Endothelial cell of umbilical vein (primary cell): ENCODE measurements around the gene OR6K6. TPM values are rescaled to one million over a fixed set of nuclear protein-coding genes. Genes with fewer than 3 reads are reported as not detected.

Experiments
- BruUV-seq: library from RNA; stranded (reverse); fragments of 400-500 nt; replicated peaks from 2 replicates; lab custom pipeline; 2021; lab: Mats Ljungman, UMichigan
- CTCF ChIA-PET: fragments of 300-600, 350-600 bp; sonication (Branson Sonifier 250); formaldehyde crosslinking; loops from one replicate; lab custom pipeline; 2021; ENCODE audit warnings: antibody characterized with exemption, inconsistent platforms; lab: Charles Lee
- POLR2A ChIA-PET: fragments of 300-600, 350-600 bp; sonication (Branson Sonifier 250); formaldehyde crosslinking; loops from one replicate; lab custom pipeline; 2021; ENCODE audit warnings: antibody characterized with exemption, inconsistent platforms; lab: Charles Lee
- DNase-seq: peaks from one replicate; pipeline ENCODE4 v3.0.0-alpha.2; 2011; ENCODE audit warnings: low read depth, low spot score
- FAIRE-seq: peaks from 2 replicates; lab custom pipeline; 2011; peaks lifted over from hg19 to GRCh38; lab: Jason Lieb, UNC
- H2AFZ ChIP-seq: 2 replicates; pipeline ENCODE4 v1.6.0; 2012; ENCODE audit warnings: low read depth, low read length, control low read depth, inconsistent platforms
- H3K27ac ChIP-seq: 2 replicates; pipeline ENCODE4 v1.5.1; 2011; ENCODE audit warnings: low read depth, mild to moderate bottlenecking, control low read depth, low read length, moderate library complexity; ENCODE audit not compliant: insufficient read depth
- H3K27me3 ChIP-seq, 2 experiments: 2 replicates each; pipeline versions ENCODE4 v1.6.0 to v1.6.1; 2011; ENCODE audit warnings: low read length in 2 of 2, mixed read lengths in 1 of 2; ENCODE audit not compliant: control insufficient read depth in 2 of 2, insufficient read depth in 2 of 2
- H3K36me3 ChIP-seq, 2 experiments: 2 replicates in 1 of 2; 3 replicates in 1 of 2; pipeline ENCODE4 v1.5.1; 2011; ENCODE audit warnings: low read length in 2 of 2, mild to moderate bottlenecking in 1 of 2, moderate library complexity in 1 of 2; ENCODE audit not compliant: control insufficient read depth in 2 of 2, insufficient read depth in 2 of 2; ENCODE audit errors: extremely low read depth in 1 of 2
- H3K4me1 ChIP-seq: 3 replicates; pipeline ENCODE4 v1.5.1; 2011; ENCODE audit warnings: mild to moderate bottlenecking, low read length; ENCODE audit not compliant: control insufficient read depth, insufficient read depth; ENCODE audit errors: extremely low read depth
- H3K4me2 ChIP-seq: 2 replicates; pipeline ENCODE4 v1.6.1; 2011; ENCODE audit warnings: low read length, control low read depth, mixed read lengths; ENCODE audit not compliant: insufficient read depth
- H3K4me3 ChIP-seq, 3 experiments: fragments of 200-600 bp in 1 of 3; sonication (generic), shearing (Covaris generic) in 1 of 3; replicated peaks in 1 of 3; 2 replicates each; pipeline ENCODE4 v1.5.1; 2011 to 2016; ENCODE audit warnings: control low read depth in 3 of 3, low read length in 3 of 3, mild to moderate bottlenecking in 2 of 3, inconsistent platforms in 1 of 3, low read depth in 1 of 3, moderate library complexity in 1 of 3; ENCODE audit not compliant: insufficient read depth in 1 of 3
- H3K79me2 ChIP-seq: 2 replicates; pipeline ENCODE4 v1.6.0; 2012; ENCODE audit warnings: low read length, inconsistent platforms; ENCODE audit not compliant: control insufficient read depth, insufficient read depth
- H3K9ac ChIP-seq: replicated peaks from 2 replicates; pipeline ENCODE3; 2011; ENCODE audit warnings: low read length, control low read depth; ENCODE audit not compliant: insufficient read depth; ENCODE audit errors: extremely low read depth
- H3K9me1 ChIP-seq: replicated peaks from 3 replicates; pipeline ENCODE4 v1.6.0; 2011; ENCODE audit warnings: mild to moderate bottlenecking, low read length; ENCODE audit not compliant: control insufficient read depth, insufficient read depth; ENCODE audit errors: extremely low read depth
- H3K9me3 ChIP-seq: replicated peaks from 2 replicates; pipeline ENCODE4 v1.5.1; 2012; ENCODE audit warnings: low read length, inconsistent platforms; ENCODE audit not compliant: control insufficient read depth, insufficient read depth
- H4K20me1 ChIP-seq: replicated peaks from 2 replicates; pipeline ENCODE3; 2011; ENCODE audit warnings: mild to moderate bottlenecking, low read length; ENCODE audit not compliant: control insufficient read depth, insufficient read depth; ENCODE audit errors: extremely low read depth
- EZH2 ChIP-seq: IDR thresholded peaks from 2 replicates; pipeline ENCODE4 v1.6.1; 2012; ENCODE audit warnings: borderline replicate concordance, low read depth, mild to moderate bottlenecking, moderate library complexity, low read length, inconsistent platforms; ENCODE audit not compliant: severe bottlenecking
- FOS ChIP-seq: IDR thresholded peaks from 2 replicates; pipeline ENCODE4 v1.6.1; 2011; ENCODE audit warnings: mild to moderate bottlenecking, low read length, moderate library complexity, borderline replicate concordance; ENCODE audit not compliant: insufficient read depth
- GATA2 ChIP-seq: IDR thresholded peaks from 2 replicates; pipeline ENCODE4 v1.7.0; 2011; ENCODE audit warnings: low read depth, mild to moderate bottlenecking, moderate library complexity, mixed read lengths, low read length; ENCODE audit not compliant: insufficient read length, insufficient read depth
- JUN ChIP-seq: IDR thresholded peaks from 2 replicates; pipeline ENCODE4 v1.6.1; 2011; ENCODE audit warnings: borderline replicate concordance, low read depth; ENCODE audit not compliant: insufficient read length, insufficient read depth
- MYC ChIP-seq: IDR thresholded peaks from one replicate; pipeline ENCODE4 v1.6.1; 2011; ENCODE audit warnings: mild to moderate bottlenecking, low read depth, low read length
- dilution Hi-C: fragments of 300-500 bp; cut with MboI; formaldehyde crosslinking; loops from one replicate; pipeline ENCODE4 v1.15.0; 2019; ENCODE audit warnings: low sequenced_read_pairs; ENCODE audit not compliant: extremely low pct_ligation_motif_present
- intact Hi-C: fragments of 100-400 bp; cut with micrococcal nuclease; formaldehyde crosslinking; loops from one replicate; pipeline ENCODE4 v1.10.0; 2022
- polyA plus RNA-seq, 4 experiments: library from polyadenylated mRNA; depleted of rRNA in 3 of 4; stranded (reverse) in 3 of 4; unstranded in 1 of 4; fragments of >200 nt; gene quantifications; 2 replicates each; pipeline versions ENCODE4 v1.2.1 to v1.2.3, GENCODE V29; 2011 to 2012; ENCODE audit warnings: missing spikeins in 1 of 4
- total RNA-seq: library from RNA; stranded (reverse); gene quantifications from 2 replicates; pipeline ENCODE4 v1.2.3, GENCODE V29; 2021
- TF ChIP-seq, protein P1 (sequence below): IDR thresholded peaks from 2 replicates; pipeline ENCODE4 v1.6.1; 2011; ENCODE audit not compliant: insufficient read depth, insufficient read length
- TF ChIP-seq, protein P2 (sequence below), 2 donors: IDR thresholded peaks; 1 replicate in 1 of 2; 2 replicates in 1 of 2; pipeline ENCODE4 v1.5.1; 2011; ENCODE audit warnings: low read length in 2 of 2, mild to moderate bottlenecking in 2 of 2, moderate library complexity in 2 of 2, control low read depth in 1 of 2, inconsistent platforms in 1 of 2, low read depth in 1 of 2; ENCODE audit not compliant: insufficient read depth in 1 of 2; ENCODE audit errors: extremely low read depth in 1 of 2

Gene OR6K6
- total and polyA plus RNA-seq, 2 donors (not counting 3 experiments of a cell fraction or from before 2014, with no cell fraction given), result not detected

DNA sequence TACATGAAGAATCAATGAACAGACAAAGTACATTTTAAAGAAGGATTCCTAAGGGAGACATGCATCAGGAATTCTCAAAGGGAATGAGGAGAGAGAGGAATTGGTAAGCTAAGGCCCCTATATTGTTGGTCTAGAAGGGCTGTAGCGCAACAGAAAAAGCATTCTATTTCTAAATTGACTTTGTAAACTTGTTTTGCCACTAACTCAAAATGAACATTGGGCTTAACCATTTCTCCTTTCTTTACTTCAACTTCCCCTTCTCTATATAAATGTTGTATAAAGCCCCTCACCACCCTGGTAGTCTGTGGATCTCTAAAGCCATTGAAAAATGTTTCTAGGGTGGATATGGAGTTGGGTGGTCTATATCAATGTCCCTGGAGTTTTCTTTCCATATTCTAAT lies 46.9 kb downstream of the OR6K6 start:
- POLR2A ChIA-PET, result no interaction called here
- Histone ChIP-seq H4K20me1 (no peaks in the 10 kb centered on the region), H3K9ac (no peak overlapping the region), H3K4me1 (no peaks in the 10 kb centered on the region), H3K4me3 (no peak overlapping the region), H3K9me1 (no peaks in the 10 kb centered on the region), H3K9me3 (no peaks in the 10 kb centered on the region), H3K79me2 (no peaks in the 10 kb centered on the region), H2AFZ (no peak overlapping the region), H3K36me3 (no peaks in the 10 kb centered on the region), H3K4me2 (no peak overlapping the region), H3K27ac (no peak overlapping the region), H3K27me3 (no peaks in the 10 kb centered on the region)
- dilution Hi-C loops, result no loop called here
- BruUV-seq, result no TSS peak
- intact Hi-C loops, result no loop called here
- FAIRE-seq, result no peak
- TF ChIP-seq MYC (no peak), GATA2 (no peak), JUN (no peak), EZH2 (no peak), FOS (no peak)
- TF ChIP-seq, protein P1, sequence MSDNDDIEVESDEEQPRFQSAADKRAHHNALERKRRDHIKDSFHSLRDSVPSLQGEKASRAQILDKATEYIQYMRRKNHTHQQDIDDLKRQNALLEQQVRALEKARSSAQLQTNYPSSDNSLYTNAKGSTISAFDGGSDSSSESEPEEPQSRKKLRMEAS, result no peak
- TF ChIP-seq, protein P2, sequence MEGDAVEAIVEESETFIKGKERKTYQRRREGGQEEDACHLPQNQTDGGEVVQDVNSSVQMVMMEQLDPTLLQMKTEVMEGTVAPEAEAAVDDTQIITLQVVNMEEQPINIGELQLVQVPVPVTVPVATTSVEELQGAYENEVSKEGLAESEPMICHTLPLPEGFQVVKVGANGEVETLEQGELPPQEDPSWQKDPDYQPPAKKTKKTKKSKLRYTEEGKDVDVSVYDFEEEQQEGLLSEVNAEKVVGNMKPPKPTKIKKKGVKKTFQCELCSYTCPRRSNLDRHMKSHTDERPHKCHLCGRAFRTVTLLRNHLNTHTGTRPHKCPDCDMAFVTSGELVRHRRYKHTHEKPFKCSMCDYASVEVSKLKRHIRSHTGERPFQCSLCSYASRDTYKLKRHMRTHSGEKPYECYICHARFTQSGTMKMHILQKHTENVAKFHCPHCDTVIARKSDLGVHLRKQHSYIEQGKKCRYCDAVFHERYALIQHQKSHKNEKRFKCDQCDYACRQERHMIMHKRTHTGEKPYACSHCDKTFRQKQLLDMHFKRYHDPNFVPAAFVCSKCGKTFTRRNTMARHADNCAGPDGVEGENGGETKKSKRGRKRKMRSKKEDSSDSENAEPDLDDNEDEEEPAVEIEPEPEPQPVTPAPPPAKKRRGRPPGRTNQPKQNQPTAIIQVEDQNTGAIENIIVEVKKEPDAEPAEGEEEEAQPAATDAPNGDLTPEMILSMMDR (IDR thresholded peaks at IDR 0.05; ENCODE audit: extremely low read depth in 1 of 2, insufficient read depth in 1 of 2, low read depth in 1 of 2, low read length in 2 of 2), result no peak
- CTCF ChIA-PET, result no interaction called here
- no peak for DNase-seq
